Measurements from ENCODE around the gene ORAI1. TPM values are rescaled to one million over a fixed set of nuclear protein-coding genes. Genes with fewer than 3 reads are reported as not detected.

Gene ORAI1
- total RNA-seq, 1 experiment from 2014 or later: 28.1 TPM

DNA sequence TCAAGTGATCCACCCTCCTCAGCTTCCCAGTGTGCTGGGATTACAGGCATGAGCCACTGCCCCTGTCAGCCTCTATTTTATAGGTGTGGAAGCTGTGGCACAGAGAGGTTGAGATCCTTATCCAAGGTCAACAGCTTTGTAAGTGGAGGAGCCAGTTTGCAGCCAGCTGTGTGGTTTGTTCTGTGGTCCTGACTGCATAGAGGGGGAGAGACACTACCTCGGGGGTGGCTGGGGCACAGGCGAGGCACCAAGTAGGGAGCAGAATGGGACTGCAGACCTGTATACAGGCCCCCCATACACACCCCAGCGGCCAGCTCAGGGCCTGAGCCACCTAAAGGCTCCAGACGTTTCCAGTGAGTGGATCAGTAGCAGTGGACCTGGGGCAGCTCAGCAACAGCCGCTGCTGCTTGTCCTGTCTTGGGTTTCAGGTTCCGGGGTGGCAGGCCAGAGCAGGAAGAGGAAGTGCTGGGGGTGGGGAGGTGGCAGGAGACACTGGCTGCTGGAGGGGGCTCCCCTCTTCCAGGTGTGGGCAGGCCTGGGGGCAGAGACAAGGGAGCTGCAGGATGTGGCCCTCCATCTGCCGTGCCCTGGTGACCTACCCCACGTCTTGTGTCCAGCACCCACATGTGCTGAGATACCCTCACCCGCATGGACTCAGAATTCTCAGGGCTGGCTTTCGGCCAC is 11.0 kb downstream of the ORAI1 start:
- Histone ChIP-seq H3K79me2 (ENCODE audit: low read depth) (0 out of 2 replicates have a peak, but pooled peaks cover 10% of the 10 kb centered on the region), H3K4me2 (no peak overlapping the region), H3F3A (ENCODE audit: insufficient read depth, low read depth) (no peaks in the 10 kb centered on the region), H2AFZ (no peak overlapping the region), H3K27ac (no peak overlapping the region), H4K20me1 (ENCODE audit: insufficient read depth) (0 out of 2 replicates have a peak, but pooled peaks cover 4% of the 10 kb centered on the region), H3K9me3 (ENCODE audit: insufficient read depth, low read depth) (no peaks in the 10 kb centered on the region), H3K36me3 (ENCODE audit: low read depth) (no peaks in the 10 kb centered on the region), H3K4me1 (replicated peaks; ENCODE audit: insufficient read depth) (no peaks in the 10 kb centered on the region), H3K9me2 (ENCODE audit: insufficient read depth) (no peaks in the 10 kb centered on the region), H3K4me3 (no peak overlapping the region), H3K27me3 (ENCODE audit: insufficient read depth, low read depth) (no peaks in the 10 kb centered on the region)
- ChIA-PET CTCF (no interaction called here), POLR2A (ENCODE audit: unreplicated experiment) (no interaction called here)
- TF ChIP-seq EZH2 (IDR thresholded peaks at IDR 0.05; ENCODE audit: low read depth): no peak
- TF ChIP-seq CTCF (conservative IDR thresholded peaks at IDR 0.05): no peak
- no peak for DNase-seq
- intact Hi-C loops (cut with micrococcal nuclease; ENCODE audit: unreplicated experiment): no loop called here
- BruUV-seq (replicated peaks): no TSS peak

GRCh38 chr12:121638298-121639202 is 12.2 kb downstream of the ORAI1 start:
- Histone ChIP-seq H3K27ac (no peak overlapping the region), H3K79me2 (ENCODE audit: low read depth) (no peaks in the 10 kb centered on the region), H3K4me3 (no peak overlapping the region), H3F3A (ENCODE audit: insufficient read depth, low read depth) (no peaks in the 10 kb centered on the region), H3K36me3 (ENCODE audit: low read depth) (no peaks in the 10 kb centered on the region), H3K9me3 (ENCODE audit: insufficient read depth, low read depth) (no peaks in the 10 kb centered on the region), H3K4me2 (no peak overlapping the region), H2AFZ (no peak overlapping the region), H4K20me1 (ENCODE audit: insufficient read depth) (no peaks in the 10 kb centered on the region), H3K4me1 (replicated peaks; ENCODE audit: insufficient read depth) (no peaks in the 10 kb centered on the region), H3K9me2 (ENCODE audit: insufficient read depth) (no peaks in the 10 kb centered on the region), H3K27me3 (ENCODE audit: insufficient read depth, low read depth) (no peaks in the 10 kb centered on the region)
- BruUV-seq (replicated peaks): no TSS peak
- intact Hi-C loops (cut with micrococcal nuclease; ENCODE audit: unreplicated experiment): no loop called here
- POLR2A ChIA-PET (ENCODE audit: unreplicated experiment): no interaction called here
- DNase-seq: no peak
- CTCF ChIA-PET: no interaction called here
- TF ChIP-seq CTCF (conservative IDR thresholded peaks at IDR 0.05): no peak
- no peak for TF ChIP-seq EZH2 (IDR thresholded peaks at IDR 0.05; ENCODE audit: low read depth)

GRCh38 chr12:121641343-121641630 is 15.0 kb downstream of the ORAI1 start:
- Histone ChIP-seq H3K4me2 (no peak overlapping the region), H2AFZ (no peak overlapping the region)
- BruUV-seq (replicated peaks): no TSS peak

More at GRCh38 chr12:121641343-121641630, 15.0 kb downstream of the ORAI1 start:
- no peaks in the 10 kb centered on the region for H3K79me2 ChIP-seq (ENCODE audit: low read depth)
- H3K9me2 ChIP-seq (ENCODE audit: insufficient read depth): no peaks in the 10 kb centered on the region
- DNase-seq: no peak
- H3K27ac ChIP-seq: no peak overlapping the region
- no peaks in the 10 kb centered on the region for H3F3A ChIP-seq (ENCODE audit: insufficient read depth, low read depth)
- CTCF ChIA-PET: no interaction called here
- H3K4me3 ChIP-seq: no peak overlapping the region
- no peaks in the 10 kb centered on the region for H3K9me3 ChIP-seq (ENCODE audit: insufficient read depth, low read depth)
- POLR2A ChIA-PET (ENCODE audit: unreplicated experiment): no interaction called here
- no peaks in the 10 kb centered on the region for H3K4me1 ChIP-seq (replicated peaks; ENCODE audit: insufficient read depth)
- H4K20me1 ChIP-seq (ENCODE audit: insufficient read depth): no peaks in the 10 kb centered on the region
- no peaks in the 10 kb centered on the region for H3K27me3 ChIP-seq (ENCODE audit: insufficient read depth, low read depth)
- H3K36me3 ChIP-seq (ENCODE audit: low read depth): no peaks in the 10 kb centered on the region
- TF ChIP-seq CTCF (conservative IDR thresholded peaks at IDR 0.05) (no peak), EZH2 (IDR thresholded peaks at IDR 0.05; ENCODE audit: low read depth) (no peak)
- intact Hi-C loops (cut with micrococcal nuclease; ENCODE audit: unreplicated experiment): no loop called here
